NCI-H748 treated with DMSO at 0.1 percent for 48 hours (cell line): Measurements from ENCODE around the gene TBL1X.

ENCODE experiments used
- DNase-seq: peaks from one replicate; lab custom pipeline; 2025; lab: John Stamatoyannopoulos, UW

TBL1X gene

GRCh38 chrX:9668537-9668936, 203.7 kb downstream of the TBL1X start:
- DNase-seq = no peak

- no peak for DNase-seq
Observed at GRCh38 chrX:9670136-9670814, 205.4 kb downstream of the TBL1X start.

- no peak for DNase-seq
Observed at GRCh38 chrX:9671998-9672397, 207.1 kb downstream of the TBL1X start.

GRCh38 chrX:9676306-9676705, 211.4 kb downstream of the TBL1X start:
- no peak for DNase-seq

- DNase-seq = no peak
Observed at GRCh38 chrX:9676738-9677097, 211.9 kb downstream of the TBL1X start.

- no peak for DNase-seq
Observed at GRCh38 chrX:9677098-9677739, 212.4 kb downstream of the TBL1X start.

GRCh38 chrX:9678215-9678965, 213.5 kb downstream of the TBL1X start:
- DNase-seq = no peak

- DNase-seq = no peak
Observed at GRCh38 chrX:9681011-9681410, 216.2 kb downstream of the TBL1X start.

- no peak for DNase-seq
Observed at GRCh38 chrX:9681422-9681821, 216.6 kb downstream of the TBL1X start.

- DNase-seq = no peak
Observed at GRCh38 chrX:9682456-9682855, 217.6 kb downstream of the TBL1X start.

- DNase-seq = no peak
Observed at GRCh38 chrX:9682861-9683260, 218.0 kb downstream of the TBL1X start.

- DNase-seq = no peak
Observed at GRCh38 chrX:9683350-9683749, 218.5 kb downstream of the TBL1X start.

GRCh38 chrX:9687899-9688298, 223.0 kb downstream of the TBL1X start:
- DNase-seq = no peak

GRCh38 chrX:9688833-9689232, 224.0 kb downstream of the TBL1X start:
- no peak for DNase-seq

- DNase-seq = no peak
Observed at GRCh38 chrX:9690046-9690445, 225.2 kb downstream of the TBL1X start.

- no peak for DNase-seq
Observed at GRCh38 chrX:9693307-9694001, 228.6 kb downstream of the TBL1X start.

- no peak for DNase-seq
Observed at GRCh38 chrX:9698576-9698975, 233.7 kb downstream of the TBL1X start.

- DNase-seq = no peak
Observed at GRCh38 chrX:9700555-9700954, 235.7 kb downstream of the TBL1X start.

- no peak for DNase-seq
Observed at GRCh38 chrX:9701790-9702189, 236.9 kb downstream of the TBL1X start.

GRCh38 chrX:9703406-9703805, 238.5 kb downstream of the TBL1X start:
- DNase-seq = no peak

GRCh38 chrX:9704876-9705465, 240.1 kb downstream of the TBL1X start:
- no peak for DNase-seq

GRCh38 chrX:9706421-9706820, 241.6 kb downstream of the TBL1X start:
- DNase-seq = no peak
